ENCODE measurements around the gene OR4K17.
"Not testable (repeated sequence)": the region's sequence is repeated elsewhere in the genome, so short reads cannot be mapped to it uniquely, and the experiment has no call there.

The OR4K17 gene, protein sequence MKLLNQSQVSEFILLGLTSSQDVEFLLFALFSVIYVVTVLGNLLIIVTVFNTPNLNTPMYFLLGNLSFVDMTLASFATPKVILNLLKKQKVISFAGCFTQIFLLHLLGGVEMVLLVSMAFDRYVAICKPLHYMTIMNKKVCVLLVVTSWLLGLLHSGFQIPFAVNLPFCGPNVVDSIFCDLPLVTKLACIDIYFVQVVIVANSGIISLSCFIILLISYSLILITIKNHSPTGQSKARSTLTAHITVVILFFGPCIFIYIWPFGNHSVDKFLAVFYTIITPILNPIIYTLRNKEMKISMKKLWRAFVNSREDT

DNA sequence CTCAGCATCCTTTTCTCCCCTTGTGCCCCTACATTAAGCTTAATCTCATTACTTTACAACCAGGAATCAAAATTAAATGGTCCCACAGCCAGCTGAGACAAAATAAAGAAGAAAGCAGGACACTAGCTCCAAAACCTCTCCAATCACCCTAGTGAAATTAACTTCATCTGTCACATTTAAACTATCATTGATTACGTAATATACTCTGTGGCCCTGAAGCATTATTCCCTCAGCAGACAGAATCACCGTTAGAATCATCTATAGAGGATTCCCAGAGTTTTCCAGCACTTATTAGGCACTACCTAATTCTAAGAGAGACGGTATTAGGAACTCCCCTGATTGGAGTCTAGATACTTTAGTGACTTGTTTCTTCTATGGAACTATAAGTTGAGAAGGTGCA lies at the start of gene OR4K17:
TSS of gene OR4K17 (plus strand) at position 302 of the 400 bp plus-strand sequence. CDS start 6,761 bp downstream, outside the sequence.
- no peak for FAIRE-seq

DNA sequence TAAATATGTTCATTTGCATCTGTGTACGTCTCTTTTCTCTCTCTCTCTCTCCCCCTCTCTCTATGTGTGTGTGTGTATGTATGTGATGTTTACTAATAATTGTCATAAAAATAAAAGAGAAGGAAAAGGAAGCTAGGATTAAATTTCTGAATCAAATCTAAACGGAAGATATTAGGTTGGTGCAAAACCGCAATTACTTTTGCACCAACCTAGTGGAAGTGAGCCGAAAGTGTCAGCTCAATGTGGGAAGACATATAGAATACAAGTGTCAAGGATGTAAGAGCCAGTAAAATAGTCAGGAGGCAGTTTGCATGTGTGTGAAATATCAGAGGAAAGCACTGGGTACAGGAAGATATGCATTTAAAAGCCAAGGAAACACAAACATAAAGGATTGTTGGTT lies 18.5 kb upstream of the OR4K17 start:
- FAIRE-seq = no peak

DNA sequence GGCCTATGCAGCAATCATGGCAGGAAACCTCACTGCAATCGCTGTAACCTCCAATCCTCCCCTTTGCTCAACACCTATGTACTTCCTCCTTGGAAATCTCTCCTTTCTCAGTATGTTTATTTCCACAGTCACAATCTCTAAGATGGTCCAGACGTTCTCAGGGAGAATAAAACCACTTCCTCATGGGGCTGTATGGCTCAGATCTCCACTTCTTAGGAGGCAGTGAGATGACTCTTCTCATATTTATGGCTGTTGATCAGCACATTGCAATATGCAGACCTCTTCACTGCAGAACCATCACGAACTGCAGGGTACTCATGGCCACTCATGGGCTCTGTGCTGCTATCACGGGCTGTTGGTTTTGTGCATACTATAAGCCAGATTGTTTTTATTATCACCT lies 17.1 kb upstream of the OR4K17 start:
- no peak for FAIRE-seq

DNA sequence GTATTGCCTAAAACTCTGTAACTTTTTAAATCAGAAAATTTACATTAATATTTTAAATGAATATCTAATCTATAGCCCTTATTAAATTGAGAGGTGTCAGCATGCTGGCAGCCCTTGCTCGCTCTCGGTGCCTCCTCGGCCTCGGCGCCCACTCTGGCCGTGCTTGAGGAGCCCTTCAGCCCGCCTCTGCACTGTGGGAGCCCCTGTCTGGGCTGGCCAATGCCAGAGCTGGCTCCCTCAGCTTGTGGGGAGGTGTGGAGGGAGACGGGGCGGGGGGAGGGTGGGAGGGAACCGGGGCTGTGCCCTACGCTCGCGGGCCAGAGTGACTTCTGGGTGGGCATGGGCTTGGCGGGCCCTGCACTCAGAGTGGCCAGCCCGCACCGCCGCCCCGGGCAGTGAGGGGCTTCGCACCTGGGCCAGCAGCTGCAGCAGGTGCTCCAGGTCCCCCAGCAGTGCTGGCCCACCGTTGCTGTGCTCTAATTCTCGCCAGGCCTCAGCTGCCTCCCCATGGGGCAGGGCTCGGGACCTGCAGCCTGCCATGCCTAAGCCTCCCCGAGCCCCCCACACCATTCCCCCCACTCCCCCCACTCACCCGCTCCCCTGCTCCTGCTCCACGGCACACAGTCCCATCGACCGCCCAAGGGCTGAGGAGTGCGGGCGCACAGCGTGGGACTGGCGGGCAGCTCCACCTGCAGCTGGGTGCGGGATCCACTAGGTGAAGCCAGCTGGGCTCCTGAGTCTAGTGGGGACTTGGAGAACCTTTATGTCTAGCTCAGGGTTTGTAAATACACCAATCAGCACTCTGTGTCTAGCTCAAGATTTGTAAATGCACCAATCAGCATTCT lies 11.4 kb upstream of the OR4K17 start:
- FAIRE-seq = not testable (repeated sequence)

DNA sequence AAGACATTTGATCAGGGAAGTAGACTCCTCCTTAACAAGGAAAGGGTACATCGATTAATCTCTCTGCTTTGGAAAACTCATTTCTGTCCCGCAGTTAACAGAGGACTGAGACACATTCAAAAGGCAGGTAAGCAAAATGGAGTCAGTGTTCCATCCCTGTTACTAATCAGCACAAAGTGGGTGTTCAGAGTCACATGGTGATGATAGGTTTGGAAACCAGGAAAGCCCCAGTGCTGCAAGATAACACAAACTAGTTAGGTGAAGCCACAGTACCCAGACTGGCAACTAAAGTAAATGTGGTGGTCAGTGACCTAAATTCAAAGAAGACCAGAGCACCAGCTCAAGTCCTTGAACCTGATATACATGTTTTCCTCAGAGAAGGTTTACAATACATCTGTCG lies 1.8 kb downstream of the OR4K17 start:
- no peak for FAIRE-seq

DNA sequence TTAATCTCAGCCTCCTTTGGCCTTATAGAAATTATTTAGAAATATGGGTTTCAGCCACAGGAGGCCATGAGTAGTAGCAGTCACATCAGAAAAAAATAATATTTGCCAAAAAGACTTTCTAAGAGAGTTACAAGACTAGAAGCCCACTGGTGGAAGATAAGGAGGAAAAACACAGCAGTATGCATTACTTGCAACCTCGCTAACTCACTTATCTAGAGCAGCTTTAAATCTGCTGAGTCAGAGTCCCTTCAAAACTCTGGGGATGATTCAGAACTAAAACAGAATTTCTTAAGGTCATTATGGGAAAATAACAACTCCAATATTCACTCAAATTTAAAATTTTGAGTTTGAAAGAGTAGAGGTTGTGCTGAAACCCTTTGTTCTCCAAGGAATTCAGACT lies 6.2 kb downstream of the OR4K17 start:
- no peak for FAIRE-seq

DNA sequence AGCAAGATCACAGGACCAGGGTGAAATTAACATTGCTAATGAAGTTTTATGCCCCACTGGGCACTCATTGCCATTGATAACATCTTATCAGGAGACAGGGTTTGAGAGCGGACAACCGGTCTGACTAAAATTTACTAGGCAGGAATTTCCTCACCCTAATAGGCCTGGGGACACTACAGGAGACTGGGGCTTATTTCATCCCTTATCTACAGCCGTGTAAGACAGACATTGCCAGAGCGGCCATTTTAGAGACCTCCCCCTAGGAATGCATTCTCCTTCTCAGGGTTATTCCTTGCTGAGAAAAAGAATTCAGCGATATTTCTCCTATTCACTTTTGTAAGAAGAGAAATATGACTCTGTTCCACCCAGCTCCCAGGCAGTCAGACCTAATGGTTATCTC lies 8.3 kb downstream of the OR4K17 start:
- no peak for FAIRE-seq

DNA sequence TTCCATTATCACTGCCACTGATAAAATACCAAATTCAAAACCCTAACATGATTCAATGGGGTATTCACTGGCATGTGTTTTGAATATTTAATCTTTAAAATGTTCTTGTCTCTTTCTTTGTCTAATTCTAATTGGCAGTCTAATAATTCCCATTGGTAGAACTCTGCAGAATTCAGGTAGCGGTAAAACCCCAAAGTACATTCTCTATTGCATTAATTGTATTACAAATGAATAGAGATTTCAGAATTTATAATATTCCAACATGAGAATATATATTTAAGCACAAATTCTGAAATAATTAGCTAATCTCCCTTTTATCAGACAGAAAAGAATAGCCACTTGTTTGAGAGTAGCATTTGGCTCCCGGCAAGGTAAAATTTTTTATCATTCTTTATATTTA lies 28.0 kb downstream of the OR4K17 start, which contains the start of gene OR4N5:
TSS of gene OR4N5 (plus strand) at position 301 of the 400 bp plus-strand sequence. CDS start 4,916 bp downstream, outside the sequence.
- FAIRE-seq = no peak

DNA sequence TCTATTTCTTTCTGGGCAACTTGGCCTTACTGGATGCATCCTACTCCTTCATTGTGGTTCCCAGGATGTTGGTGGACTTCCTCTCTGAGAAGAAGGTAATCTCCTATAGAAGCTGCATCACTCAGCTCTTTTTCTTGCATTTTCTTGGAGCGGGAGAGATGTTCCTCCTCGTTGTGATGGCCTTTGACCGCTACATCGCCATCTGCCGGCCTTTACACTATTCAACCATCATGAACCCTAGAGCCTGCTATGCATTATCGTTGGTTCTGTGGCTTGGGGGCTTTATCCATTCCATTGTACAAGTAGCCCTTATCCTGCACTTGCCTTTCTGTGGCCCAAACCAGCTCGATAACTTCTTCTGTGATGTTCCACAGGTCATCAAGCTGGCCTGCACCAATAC lies 33.4 kb downstream of the OR4K17 start:
- FAIRE-seq = peak; percentile 3

DNA sequence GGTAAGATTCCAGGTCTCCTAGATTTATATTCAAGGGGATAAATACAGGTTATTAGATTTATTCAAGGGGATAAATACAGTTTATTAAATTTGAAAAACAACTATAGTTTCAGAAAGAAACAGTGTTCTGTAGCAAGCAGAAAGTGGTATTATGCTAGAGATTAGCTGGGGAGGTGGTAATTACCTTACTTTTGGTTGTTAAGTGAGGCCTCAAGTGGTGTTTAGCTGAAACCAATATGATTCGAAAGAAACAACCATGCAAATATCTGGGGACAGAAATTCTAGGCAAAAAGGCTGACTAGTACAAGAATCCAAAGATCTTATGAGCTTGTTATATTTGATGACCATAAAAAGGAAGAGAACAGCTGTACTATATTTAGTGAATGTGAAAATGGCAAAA lies 34.3 kb downstream of the OR4K17 start:
- no peak for FAIRE-seq

DNA sequence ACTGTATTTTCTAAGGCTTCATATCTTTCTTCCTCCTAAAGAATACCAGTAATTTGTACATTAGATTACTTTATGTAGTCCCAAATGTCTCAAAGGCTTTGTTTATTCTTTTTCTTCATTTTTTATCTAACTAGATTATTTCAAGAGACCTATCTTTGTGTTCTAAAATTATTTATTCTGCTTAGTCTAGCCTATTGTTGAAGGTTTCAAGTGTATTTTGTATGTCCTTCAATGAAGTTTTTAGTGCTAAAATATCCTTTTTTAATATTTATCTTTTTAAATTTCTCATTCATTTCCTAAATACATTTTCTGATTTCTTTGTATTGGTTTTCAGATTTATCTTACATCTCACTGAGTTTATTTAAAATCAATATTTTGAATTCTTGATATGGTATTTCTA lies 53.9 kb downstream of the OR4K17 start:
- FAIRE-seq = no peak

DNA sequence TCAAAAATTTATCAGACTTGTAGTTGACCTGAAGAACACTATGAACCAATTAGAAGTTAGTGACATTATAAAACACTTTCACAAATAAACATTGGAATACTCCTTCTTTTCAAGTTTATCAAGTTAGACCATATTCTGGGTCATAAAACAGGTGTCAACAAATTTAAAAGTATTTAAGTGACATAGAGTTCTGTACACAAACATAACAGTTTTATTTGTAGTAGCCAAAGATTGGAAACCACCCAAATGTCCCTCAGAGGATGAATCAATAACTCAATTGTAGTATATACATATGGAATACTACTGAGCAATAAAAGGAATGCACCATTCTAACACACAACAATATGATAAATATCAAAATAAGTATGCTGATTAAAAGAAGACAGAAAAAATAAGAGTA lies 56.6 kb downstream of the OR4K17 start:
- no peak for FAIRE-seq

DNA sequence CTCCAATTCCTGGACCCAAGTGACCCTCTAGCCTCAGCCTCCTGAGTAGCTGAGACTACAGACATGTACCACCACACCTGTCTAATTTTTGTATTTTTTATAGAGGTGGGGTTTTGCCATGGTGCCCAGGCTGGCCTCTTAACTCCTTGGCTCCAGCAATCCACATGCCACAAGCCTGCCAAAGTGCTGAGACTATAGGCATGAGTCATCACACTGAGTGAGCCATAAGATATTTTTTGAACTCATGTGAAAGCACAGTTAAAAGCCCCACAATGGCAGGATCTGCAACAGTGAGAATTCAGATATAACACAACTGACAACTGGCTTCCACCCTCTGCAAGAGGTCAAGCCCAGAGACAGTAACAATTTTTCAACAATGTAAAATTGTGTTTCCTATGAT lies 59.3 kb downstream of the OR4K17 start:
- not testable (repeated sequence) for FAIRE-seq

Measured in TTC549 (cell line).